HCT116 (cell line): Measurements from ENCODE around the gene NAPA. TPM values are rescaled to one million over a fixed set of nuclear protein-coding genes. Genes with fewer than 3 reads are reported as not detected.

Experiments used
- ATAC-seq: fragments of 200-7000 bp; cut with Tn5 transposase; 2 replicates; pipeline ENCODE4 v1.9.1; 2020; ENCODE audit warnings: mild to moderate bottlenecking, moderate library complexity
- BruUV-seq: library from RNA; stranded (reverse); fragments of 400-500 nt; replicated peaks from 2 replicates; lab custom pipeline; 2021; lab: Mats Ljungman, UMichigan
- CTCF ChIA-PET: fragments of 300-600 bp; sonication (Branson Sonifier 250); formaldehyde crosslinking; loops from one replicate; lab custom pipeline; 2021; ENCODE audit warnings: antibody characterized with exemption; lab: Charles Lee
- POLR2A ChIA-PET: fragments of 300-600, 350-600 bp; sonication (Branson Sonifier 250); formaldehyde crosslinking; loops from one replicate; lab custom pipeline; 2021; ENCODE audit warnings: antibody characterized with exemption; lab: Charles Lee
- RAD21 ChIA-PET, 2 experiments: fragments of 300-600 bp; sonication (Branson Sonifier 250); formaldehyde crosslinking; loops; one replicate each; lab custom pipeline; 2023; ENCODE audit warnings: low total read pairs in 2 of 2; ENCODE audit not compliant: uncharacterized antibody in 2 of 2, unreplicated experiment in 2 of 2, low non-redundant PET in 1 of 2; lab: Charles Lee
- DNase-seq: peaks from one replicate; pipeline ENCODE4 v3.0.0-alpha.2; 2010; ENCODE audit warnings: low read depth, low spot score
- H2AFZ ChIP-seq: fragments of 200-600 bp; shearing (Covaris generic), sonication (generic); 2 replicates; pipeline ENCODE4 v1.6.1; 2017; ENCODE audit warnings: low read depth, mixed run types, mixed read lengths, antibody characterized with exemption, low read length; ENCODE audit not compliant: poor library complexity, severe bottlenecking
- H3K27ac ChIP-seq: 2 replicates; pipeline ENCODE4 v1.5.1; 2012; ENCODE audit warnings: low read depth, low read length
- H3K27me3 ChIP-seq: fragments of 200-600 bp; sonication (generic); 2 replicates; pipeline ENCODE4 v1.6.1; 2016; ENCODE audit warnings: mixed run types, low read length, mixed read lengths; ENCODE audit not compliant: insufficient read depth
- H3K36me3 ChIP-seq, 2 experiments: fragments of 200-500 bp in 1 of 2; fragments of 200-600 bp in 1 of 2; sonication (Bioruptor generic) in 1 of 2; sonication (generic) in 1 of 2; 2 replicates each; pipeline versions ENCODE4 v1.5.1 to v1.6.1; 2014 to 2016; ENCODE audit warnings: low read length in 2 of 2, inconsistent platforms in 1 of 2, mixed read lengths in 1 of 2, mixed run types in 1 of 2; ENCODE audit not compliant: insufficient read depth in 2 of 2, control insufficient read depth in 1 of 2
- H3K4me1 ChIP-seq, 2 experiments: fragments of 200-600 bp in 1 of 2; sonication (generic) in 1 of 2; 2 replicates each; pipeline versions ENCODE4 v1.5.1 to v1.6.1; 2012 to 2017; ENCODE audit warnings: low read length in 2 of 2, inconsistent platforms in 1 of 2, mild to moderate bottlenecking in 1 of 2, mixed read lengths in 1 of 2, mixed run types in 1 of 2, moderate library complexity in 1 of 2; ENCODE audit not compliant: insufficient read depth in 2 of 2, control insufficient read depth in 1 of 2
- H3K4me2 ChIP-seq: fragments of 200-600 bp; sonication (generic); 2 replicates; pipeline ENCODE4 v1.6.1; 2017; ENCODE audit warnings: mixed run types, low read length, mixed read lengths
- H3K4me3 ChIP-seq, 2 experiments: fragments of 200-600 bp in 1 of 2; sonication (generic) in 1 of 2; replicated peaks in 1 of 2; 2 replicates each; pipeline ENCODE4 v1.5.1; 2011 to 2016; ENCODE audit warnings: low read length in 2 of 2, control low read depth in 1 of 2, low read depth in 1 of 2, mild to moderate bottlenecking in 1 of 2, mixed read lengths in 1 of 2, mixed run types in 1 of 2
- H3K79me2 ChIP-seq: fragments of 200-600 bp; sonication (generic); 2 replicates; pipeline ENCODE4 v1.6.1; 2017; ENCODE audit warnings: mild to moderate bottlenecking, mixed run types, low read length, moderate library complexity, mixed read lengths; ENCODE audit not compliant: insufficient read depth
- H3K9ac ChIP-seq: fragments of 200-600 bp; sonication (generic); 2 replicates; pipeline ENCODE4 v1.6.1; 2016; ENCODE audit warnings: low read length, mixed read lengths
- H3K9me2 ChIP-seq: fragments of 200-600 bp; sonication (generic), shearing (Covaris generic); 2 replicates; pipeline ENCODE4 v1.6.1; 2017; ENCODE audit warnings: mixed run types, mild to moderate bottlenecking, moderate library complexity; ENCODE audit not compliant: insufficient read depth
- H3K9me3 ChIP-seq, 2 experiments: fragments of 200-500 bp in 1 of 2; fragments of 200-600 bp in 1 of 2; sonication (Bioruptor generic) in 1 of 2; sonication (generic) in 1 of 2; 2 replicates each; pipeline ENCODE4 v1.6.1; 2014 to 2017; ENCODE audit warnings: low read length in 2 of 2, mixed read lengths in 2 of 2, inconsistent platforms in 1 of 2, low read depth in 1 of 2, mild to moderate bottlenecking in 1 of 2, mixed run types in 1 of 2, moderate library complexity in 1 of 2; ENCODE audit not compliant: control insufficient read depth in 1 of 2, insufficient read depth in 1 of 2
- H4K20me1 ChIP-seq: fragments of 200-600 bp; sonication (generic), shearing (Covaris generic); 2 replicates; pipeline ENCODE4 v1.6.1; 2017; ENCODE audit warnings: mixed run types, mild to moderate bottlenecking, moderate library complexity; ENCODE audit not compliant: insufficient read depth
- CBX3 ChIP-seq: IDR thresholded peaks from 2 replicates; pipeline ENCODE4 v1.6.1; 2012; ENCODE audit warnings: low read depth
- EGR1 ChIP-seq: IDR thresholded peaks from 2 replicates; pipeline ENCODE4 v1.6.1; 2012; ENCODE audit warnings: low read depth
- ELF1 ChIP-seq: IDR thresholded peaks from 2 replicates; pipeline ENCODE4 v1.6.1; 2012; ENCODE audit warnings: low read depth, borderline replicate concordance
- EZH2 ChIP-seq: fragments of 200-600 bp; sonication (generic); IDR thresholded peaks from 2 replicates; pipeline ENCODE4 v1.6.1; 2017; ENCODE audit warnings: antibody characterized with exemption, mixed run types
- EZH2phosphoT487 ChIP-seq: fragments of 200-600 bp; IDR thresholded peaks from 2 replicates; pipeline ENCODE4 v1.6.1; 2018; ENCODE audit warnings: antibody characterized with exemption, borderline replicate concordance
- FOSL1 ChIP-seq: IDR thresholded peaks from 2 replicates; pipeline ENCODE4 v1.6.1; 2012; ENCODE audit warnings: low read depth
- JUND ChIP-seq: IDR thresholded peaks from 2 replicates; pipeline ENCODE4 v1.6.1; 2012
- POLR2A ChIP-seq: IDR thresholded peaks from 2 replicates; pipeline ENCODE4 v1.7.0; 2011; ENCODE audit warnings: borderline replicate concordance; ENCODE audit not compliant: insufficient read depth, insufficient read length; ENCODE audit errors: extremely low read depth
- POLR2AphosphoS5 ChIP-seq: IDR thresholded peaks from 2 replicates; pipeline ENCODE4 v1.6.1; 2011; ENCODE audit warnings: mild to moderate bottlenecking, low read depth, low read length, moderate library complexity
- RAD21 ChIP-seq: IDR thresholded peaks from 2 replicates; pipeline ENCODE4 v1.6.1; 2012; ENCODE audit warnings: low read depth, mild to moderate bottlenecking
- SIN3A ChIP-seq: IDR thresholded peaks from 2 replicates; pipeline ENCODE4 v1.6.1; 2012; ENCODE audit warnings: low read depth
- SP1 ChIP-seq: IDR thresholded peaks from 2 replicates; pipeline ENCODE4 v1.6.1; 2012; ENCODE audit warnings: low read depth
- SRF ChIP-seq: IDR thresholded peaks from 2 replicates; pipeline ENCODE4 v1.6.1; 2012; ENCODE audit warnings: low read depth
- TCF7L2 ChIP-seq: IDR thresholded peaks from 2 replicates; pipeline ENCODE4 v1.7.0; 2011; ENCODE audit warnings: borderline replicate concordance, inconsistent platforms; ENCODE audit not compliant: insufficient read depth, insufficient read length; ENCODE audit errors: extremely low read depth
- YY1 ChIP-seq: IDR thresholded peaks from 2 replicates; pipeline ENCODE4 v1.6.1; 2011; ENCODE audit warnings: low read length, low read depth, moderate library complexity, mild to moderate bottlenecking; ENCODE audit not compliant: insufficient replicate concordance; ENCODE audit errors: extremely low read depth
- ZBTB33 ChIP-seq: IDR thresholded peaks from 2 replicates; pipeline ENCODE4 v1.6.1; 2011; ENCODE audit warnings: mild to moderate bottlenecking, low read length, moderate library complexity; ENCODE audit not compliant: insufficient replicate concordance; ENCODE audit errors: extremely low read depth
- ZFX ChIP-seq: fragments of 450-650 bp; IDR thresholded peaks from 2 replicates; pipeline ENCODE4 v1.6.1; 2017
- intact Hi-C: fragments of 100-400 bp; cut with micrococcal nuclease; formaldehyde crosslinking; loops from 2 replicates; pipeline ENCODE4 v1.10.0; 2022
- total RNA-seq: library from RNA; stranded (reverse); gene quantifications from one replicate; pipeline ENCODE4 v1.2.1, GENCODE V29; 2021; ENCODE audit not compliant: unreplicated experiment
- TF ChIP-seq, protein P1 (sequence below), 3 experiments: fragments of 200-600 bp in 1 of 3; sonication (generic) in 1 of 3; IDR thresholded peaks in 2 of 3; conservative IDR thresholded peaks in 1 of 3; 2 replicates each; pipeline ENCODE4 v1.5.1; 2012 to 2017; ENCODE audit warnings: low read depth in 2 of 3, low read length in 2 of 3, antibody characterized with exemption in 1 of 3, borderline replicate concordance in 1 of 3, control low read depth in 1 of 3, mild to moderate bottlenecking in 1 of 3, mixed read lengths in 1 of 3, mixed run types in 1 of 3, moderate library complexity in 1 of 3; ENCODE audit not compliant: insufficient read depth in 1 of 3
- TF ChIP-seq, protein P2 (sequence below): IDR thresholded peaks from 2 replicates; pipeline ENCODE4 v1.6.1; 2012
- TF ChIP-seq, protein P3 (sequence below): IDR thresholded peaks from 2 replicates; pipeline ENCODE4 v1.6.1; 2012; ENCODE audit warnings: low read depth

NAPA gene
- total RNA-seq, 1 experiment from 2014 or later: 58.8 TPM

DNA sequence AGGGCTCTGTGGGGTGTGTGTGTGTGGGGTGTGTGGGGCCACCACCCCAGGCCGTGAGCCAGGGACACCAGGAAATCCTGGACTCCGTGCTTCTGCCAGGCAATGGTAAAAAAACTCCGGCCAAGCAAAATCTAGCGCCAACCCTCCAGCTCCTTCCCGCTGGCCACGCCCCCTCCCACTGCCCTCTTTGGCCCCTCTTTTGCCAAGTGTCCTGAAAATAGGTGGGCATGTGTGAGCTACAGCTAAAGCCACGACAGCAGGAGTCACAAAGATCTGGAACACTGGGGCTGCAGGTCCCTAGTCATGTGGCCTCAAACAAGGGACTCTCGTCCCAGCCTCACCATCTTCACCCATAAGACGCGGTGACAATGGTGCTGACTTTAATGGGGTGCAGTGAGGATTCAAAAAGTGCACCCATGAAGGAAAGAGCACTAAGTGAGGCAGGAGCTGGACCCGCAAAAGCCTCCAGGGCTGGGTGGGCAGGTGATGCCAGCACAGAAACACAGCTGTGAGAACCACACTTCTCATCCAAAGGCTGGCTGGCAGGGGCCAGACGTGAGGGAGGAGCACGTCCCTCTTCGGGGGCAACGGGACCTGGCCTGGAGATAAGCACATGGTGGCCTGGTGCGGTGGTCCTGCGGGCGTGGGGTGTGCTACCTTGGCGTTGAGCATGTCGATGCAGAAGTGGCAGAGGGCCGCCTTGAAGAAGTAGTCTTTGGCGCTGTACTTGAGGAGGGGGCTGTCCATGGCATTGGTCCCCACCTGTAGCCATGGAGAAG is 23.3 kb downstream of the NAPA start:
- ATAC-seq (no peak), DNase-seq (no peak)
- Histone ChIP-seq H3K27me3 (no peaks in the 10 kb centered on the region), H3K9me2 (no peaks in the 10 kb centered on the region), H3K9me3 (no peaks in the 10 kb centered on the region), H3K4me3 (no peak overlapping the region), H2AFZ (no peak overlapping the region), H3K36me3 (peaks cover 2 to 5% of the 10 kb centered on the region in 2 experiments; a peak in 1 of 4 replicates), H3K9ac (no peak overlapping the region), H3K79me2 (no peaks in the 10 kb centered on the region), H3K4me2 (no peak overlapping the region), H4K20me1 (no peaks in the 10 kb centered on the region), H3K27ac (no peak overlapping the region), H3K4me1 (0 out of 4 replicates have a peak, but pooled peaks cover 0 to 5% of the 10 kb centered on the region in 2 experiments)
- BruUV-seq: no TSS peak
- ChIA-PET POLR2A (no interaction called here), RAD21 (no interaction called here), CTCF (no interaction called here)
- TF ChIP-seq, protein P1, sequence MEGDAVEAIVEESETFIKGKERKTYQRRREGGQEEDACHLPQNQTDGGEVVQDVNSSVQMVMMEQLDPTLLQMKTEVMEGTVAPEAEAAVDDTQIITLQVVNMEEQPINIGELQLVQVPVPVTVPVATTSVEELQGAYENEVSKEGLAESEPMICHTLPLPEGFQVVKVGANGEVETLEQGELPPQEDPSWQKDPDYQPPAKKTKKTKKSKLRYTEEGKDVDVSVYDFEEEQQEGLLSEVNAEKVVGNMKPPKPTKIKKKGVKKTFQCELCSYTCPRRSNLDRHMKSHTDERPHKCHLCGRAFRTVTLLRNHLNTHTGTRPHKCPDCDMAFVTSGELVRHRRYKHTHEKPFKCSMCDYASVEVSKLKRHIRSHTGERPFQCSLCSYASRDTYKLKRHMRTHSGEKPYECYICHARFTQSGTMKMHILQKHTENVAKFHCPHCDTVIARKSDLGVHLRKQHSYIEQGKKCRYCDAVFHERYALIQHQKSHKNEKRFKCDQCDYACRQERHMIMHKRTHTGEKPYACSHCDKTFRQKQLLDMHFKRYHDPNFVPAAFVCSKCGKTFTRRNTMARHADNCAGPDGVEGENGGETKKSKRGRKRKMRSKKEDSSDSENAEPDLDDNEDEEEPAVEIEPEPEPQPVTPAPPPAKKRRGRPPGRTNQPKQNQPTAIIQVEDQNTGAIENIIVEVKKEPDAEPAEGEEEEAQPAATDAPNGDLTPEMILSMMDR (IDR thresholded peaks at IDR 0.05 in 2 of 3, conservative IDR thresholded peaks at IDR 0.05 in 1 of 3; ENCODE audit: borderline replicate concordance in 1 of 3, insufficient read depth in 1 of 3, low read depth in 2 of 3, low read length in 2 of 3): no peak
- TF ChIP-seq ELF1 (no peak), YY1 (no peak), ZFX (no peak), SIN3A (no peak), CBX3 (no peak), EZH2 (no peak), JUND (no peak), SP1 (no peak), SRF (no peak), EGR1 (no peak), POLR2A (no peak), RAD21 (no peak), POLR2AphosphoS5 (no peak), FOSL1 (no peak), ZBTB33 (no peak), TCF7L2 (no peak), EZH2phosphoT487 (no peak)
- TF ChIP-seq, protein P2, sequence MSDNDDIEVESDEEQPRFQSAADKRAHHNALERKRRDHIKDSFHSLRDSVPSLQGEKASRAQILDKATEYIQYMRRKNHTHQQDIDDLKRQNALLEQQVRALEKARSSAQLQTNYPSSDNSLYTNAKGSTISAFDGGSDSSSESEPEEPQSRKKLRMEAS: no peak
- TF ChIP-seq, protein P3, sequence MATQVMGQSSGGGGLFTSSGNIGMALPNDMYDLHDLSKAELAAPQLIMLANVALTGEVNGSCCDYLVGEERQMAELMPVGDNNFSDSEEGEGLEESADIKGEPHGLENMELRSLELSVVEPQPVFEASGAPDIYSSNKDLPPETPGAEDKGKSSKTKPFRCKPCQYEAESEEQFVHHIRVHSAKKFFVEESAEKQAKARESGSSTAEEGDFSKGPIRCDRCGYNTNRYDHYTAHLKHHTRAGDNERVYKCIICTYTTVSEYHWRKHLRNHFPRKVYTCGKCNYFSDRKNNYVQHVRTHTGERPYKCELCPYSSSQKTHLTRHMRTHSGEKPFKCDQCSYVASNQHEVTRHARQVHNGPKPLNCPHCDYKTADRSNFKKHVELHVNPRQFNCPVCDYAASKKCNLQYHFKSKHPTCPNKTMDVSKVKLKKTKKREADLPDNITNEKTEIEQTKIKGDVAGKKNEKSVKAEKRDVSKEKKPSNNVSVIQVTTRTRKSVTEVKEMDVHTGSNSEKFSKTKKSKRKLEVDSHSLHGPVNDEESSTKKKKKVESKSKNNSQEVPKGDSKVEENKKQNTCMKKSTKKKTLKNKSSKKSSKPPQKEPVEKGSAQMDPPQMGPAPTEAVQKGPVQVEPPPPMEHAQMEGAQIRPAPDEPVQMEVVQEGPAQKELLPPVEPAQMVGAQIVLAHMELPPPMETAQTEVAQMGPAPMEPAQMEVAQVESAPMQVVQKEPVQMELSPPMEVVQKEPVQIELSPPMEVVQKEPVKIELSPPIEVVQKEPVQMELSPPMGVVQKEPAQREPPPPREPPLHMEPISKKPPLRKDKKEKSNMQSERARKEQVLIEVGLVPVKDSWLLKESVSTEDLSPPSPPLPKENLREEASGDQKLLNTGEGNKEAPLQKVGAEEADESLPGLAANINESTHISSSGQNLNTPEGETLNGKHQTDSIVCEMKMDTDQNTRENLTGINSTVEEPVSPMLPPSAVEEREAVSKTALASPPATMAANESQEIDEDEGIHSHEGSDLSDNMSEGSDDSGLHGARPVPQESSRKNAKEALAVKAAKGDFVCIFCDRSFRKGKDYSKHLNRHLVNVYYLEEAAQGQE: no peak
- intact Hi-C loops: no loop called here
